GM18909 (cell line): Measurements from ENCODE around the gene CNDP2.
"Not testable (repeated sequence)": the region's sequence is repeated elsewhere in the genome, so short reads cannot be mapped to it uniquely, and the experiment has no call there.

Experiments
- ATAC-seq: cut with Tn5 transposase; IDR thresholded peaks from one replicate; pipeline ENCODE4 v1.9.1; 2021; ENCODE audit warnings: mild to moderate bottlenecking; ENCODE audit not compliant: unreplicated experiment, poor library complexity

The CNDP2 gene

GRCh38 chr18:74498712-74499627 lies 2.8 kb downstream of the CNDP2 start:
- peak; percentile 26 for ATAC-seq

GRCh38 chr18:74499633-74500032 lies 3.5 kb downstream of the CNDP2 start:
- ATAC-seq, result peak; percentile 57

GRCh38 chr18:74500372-74500771 lies 4.2 kb downstream of the CNDP2 start:
- no peak for ATAC-seq

GRCh38 chr18:74500774-74501173 lies 4.6 kb downstream of the CNDP2 start:
- ATAC-seq, result not testable (repeated sequence)

GRCh38 chr18:74501386-74501785 lies 5.2 kb downstream of the CNDP2 start:
- no peak for ATAC-seq

- ATAC-seq, result no peak
Observed at GRCh38 chr18:74503137-74503536, 7.0 kb downstream of the CNDP2 start.

- no peak for ATAC-seq
Observed at GRCh38 chr18:74505776-74506175, 9.6 kb downstream of the CNDP2 start.

GRCh38 chr18:74506448-74507084 lies 10.4 kb downstream of the CNDP2 start:
- ATAC-seq, result no peak

- no peak for ATAC-seq
Observed at GRCh38 chr18:74507097-74507881, 11.1 kb downstream of the CNDP2 start.

- no peak for ATAC-seq
Observed at GRCh38 chr18:74507927-74508326, 11.8 kb downstream of the CNDP2 start.

GRCh38 chr18:74508366-74508765 lies 12.2 kb downstream of the CNDP2 start:
- no peak for ATAC-seq

- no peak for ATAC-seq
Observed at GRCh38 chr18:74508821-74509225, 12.7 kb downstream of the CNDP2 start.

- ATAC-seq, result no peak
Observed at GRCh38 chr18:74509856-74510769, 13.9 kb downstream of the CNDP2 start.

- no peak for ATAC-seq
Observed at GRCh38 chr18:74510770-74511095, 14.6 kb downstream of the CNDP2 start.

GRCh38 chr18:74511823-74512222 lies 15.7 kb downstream of the CNDP2 start:
- no peak for ATAC-seq

GRCh38 chr18:74512321-74513053 lies 16.3 kb downstream of the CNDP2 start:
- ATAC-seq, result no peak

GRCh38 chr18:74513149-74513882 lies 17.2 kb downstream of the CNDP2 start:
- no peak for ATAC-seq

- no peak for ATAC-seq
Observed at GRCh38 chr18:74513883-74514205, 17.7 kb downstream of the CNDP2 start.
